GM12892 (cell line): Measurements from ENCODE around the gene LBH.

ENCODE experiments used
- DNase-seq: peaks from one replicate; pipeline ENCODE4 v3.0.0; 2011; ENCODE audit not compliant: insufficient read length
- FAIRE-seq: peaks from 2 replicates; lab custom pipeline; 2011; peaks lifted over from hg19 to GRCh38; lab: Jason Lieb, UNC
- POLR2A ChIP-seq: IDR thresholded peaks from 2 replicates; pipeline ENCODE4 v1.6.1; 2011; ENCODE audit warnings: low read depth, low read length, control low read depth
- POLR2AphosphoS5 ChIP-seq: IDR thresholded peaks from 2 replicates; pipeline ENCODE4 v1.6.1; 2011; ENCODE audit warnings: low read depth, low read length, control low read depth
- TAF1 ChIP-seq: IDR thresholded peaks from 2 replicates; pipeline ENCODE4 v1.6.1; 2011; ENCODE audit warnings: low read depth, mild to moderate bottlenecking, control low read depth, low read length, borderline replicate concordance

LBH gene

GRCh38 chr2:30305235-30305634, 73.9 kb downstream of the LBH start:
- TF ChIP-seq POLR2A = no peak
- TF ChIP-seq TAF1 = no peak
- TF ChIP-seq POLR2AphosphoS5 = no peak
- DNase-seq = no peak
- FAIRE-seq = no peak

GRCh38 chr2:30306522-30306921, 75.2 kb downstream of the LBH start:
- TF ChIP-seq TAF1 (no peak), POLR2A (no peak), POLR2AphosphoS5 (no peak)
- DNase-seq (no peak), FAIRE-seq (no peak)

GRCh38 chr2:30308280-30308679, 76.9 kb downstream of the LBH start:
- TF ChIP-seq POLR2A (no peak), POLR2AphosphoS5 (no peak), TAF1 (no peak)
- DNase-seq (no peak), FAIRE-seq (no peak)
